Mucosa of gallbladder (tissue), 1 donor: ENCODE measurements around the gene ATG4C. TPM values are rescaled to one million over a fixed set of nuclear protein-coding genes. Genes with fewer than 3 reads are reported as not detected.
A peak's percentile ranks its signal among the peaks of the same experiment; 100 is the strongest.

Experiments
- DNase-seq: peaks from one replicate; pipeline ENCODE4 v3.0.0-alpha.2; 2020; ENCODE audit warnings: low spot score
- total RNA-seq: library from RNA; stranded (reverse); gene quantifications from one replicate; pipeline ENCODE4 v1.2.1, GENCODE V29; 2021
- donor health status: DM: no; HTN: no; CAD: no.

Gene ATG4C
- total RNA-seq, 1 donor from 2014 or later = 12.9 TPM

DNA sequence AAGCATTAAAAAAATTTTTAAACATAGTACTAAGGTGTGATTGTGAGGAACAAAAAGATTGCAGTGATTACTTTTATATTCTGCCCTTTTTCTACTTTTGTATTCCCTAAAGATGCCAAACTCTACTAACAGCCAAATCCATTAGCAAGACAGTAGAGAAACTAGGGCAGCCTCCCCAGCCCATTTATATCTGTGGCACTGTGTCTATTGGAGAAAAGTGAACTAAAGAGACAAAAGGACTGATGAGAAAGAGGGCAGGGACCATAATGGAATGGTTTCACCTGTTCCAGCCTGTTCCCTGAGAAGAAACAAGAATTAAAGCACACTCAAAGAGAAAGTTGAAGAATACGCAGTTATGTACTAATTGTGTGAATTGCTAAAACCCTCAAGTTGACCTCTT, 56.6 kb downstream of the ATG4C start:
- DNase-seq = no peak

DNA sequence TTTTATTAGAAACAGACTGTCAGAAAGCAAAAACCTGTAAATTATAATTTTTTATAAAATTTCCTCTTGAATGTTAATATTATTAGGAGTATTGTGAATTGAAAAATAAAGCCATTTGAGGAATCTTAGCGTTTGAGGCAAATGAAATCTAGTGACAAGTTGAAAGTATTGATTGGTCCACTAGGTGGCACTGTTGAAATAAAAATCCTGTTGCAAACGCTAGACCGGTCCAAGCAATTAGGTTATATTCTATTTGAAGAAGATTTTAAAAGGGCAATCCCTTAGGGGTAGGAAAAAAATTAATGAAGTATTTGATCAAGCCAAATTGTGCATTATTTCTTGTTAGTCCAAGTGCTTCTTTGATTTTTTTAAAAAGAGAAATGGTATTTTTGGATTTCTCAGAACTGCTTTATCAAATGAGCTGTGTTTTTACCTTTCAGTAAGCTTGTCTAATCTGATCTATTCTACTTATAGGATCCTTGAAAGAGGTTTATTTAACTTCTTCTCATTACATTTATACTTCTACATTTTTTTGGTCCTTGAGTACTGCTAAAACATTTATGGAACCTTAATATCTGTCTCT, 57.7 kb downstream of the ATG4C start:
- DNase-seq = peak; percentile 42

DNA sequence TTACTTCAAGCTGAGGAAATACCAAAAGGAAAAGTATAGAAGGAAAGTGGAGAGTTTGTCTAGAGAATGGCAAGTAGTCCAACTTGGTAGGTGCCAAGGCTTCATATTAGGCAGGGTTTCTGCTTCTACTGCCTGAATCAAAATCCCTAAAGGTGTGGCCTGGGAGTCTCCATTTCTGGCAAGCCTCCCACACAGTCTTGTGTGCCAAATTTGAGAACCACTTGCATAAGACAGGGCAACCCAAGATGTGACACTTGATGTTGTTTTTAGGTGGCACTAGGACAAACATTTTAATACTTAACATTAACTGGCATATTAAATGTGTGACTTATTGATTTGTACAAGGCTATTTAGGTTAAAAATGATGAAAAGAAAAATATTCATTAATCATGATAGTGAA, 60.1 kb downstream of the ATG4C start:
- no peak for DNase-seq

DNA sequence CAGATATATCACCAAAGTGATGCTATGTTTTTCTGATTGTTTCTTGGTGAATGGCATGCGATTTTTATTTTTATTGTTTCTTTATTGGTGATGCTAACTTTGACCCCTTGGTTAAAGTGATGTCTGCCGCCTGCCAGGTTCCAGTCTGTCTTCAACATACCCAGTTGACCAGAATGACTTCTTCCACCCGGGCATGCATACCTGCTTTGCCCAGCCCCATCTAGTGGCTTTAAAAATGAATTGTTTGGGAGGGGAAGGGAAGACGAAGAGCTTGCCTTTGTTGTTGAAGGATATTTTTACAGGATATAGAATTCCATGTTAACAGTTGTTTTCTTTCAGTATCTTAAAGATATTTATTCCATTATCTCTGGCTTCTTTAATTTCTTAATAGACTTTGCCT, 65.1 kb downstream of the ATG4C start:
- no peak for DNase-seq

DNA sequence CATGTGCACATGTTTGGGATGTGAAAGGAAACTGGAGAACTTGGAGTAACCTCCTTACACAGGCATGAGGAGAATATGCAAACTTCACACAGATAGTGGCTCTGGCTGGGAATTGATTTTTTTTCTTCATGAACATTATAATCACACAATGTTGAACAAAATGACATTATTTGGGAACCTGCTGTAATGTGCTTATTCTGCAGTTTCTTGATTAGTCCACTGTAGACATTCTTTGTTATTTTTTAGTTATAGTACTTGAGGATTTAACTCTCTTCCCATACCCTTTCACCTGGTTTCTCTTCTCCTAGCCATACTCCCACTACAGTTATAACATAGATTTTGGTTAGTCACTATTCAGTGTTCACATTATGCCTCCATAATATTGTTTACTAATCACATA, 68.3 kb downstream of the ATG4C start:
- DNase-seq = no peak

DNA sequence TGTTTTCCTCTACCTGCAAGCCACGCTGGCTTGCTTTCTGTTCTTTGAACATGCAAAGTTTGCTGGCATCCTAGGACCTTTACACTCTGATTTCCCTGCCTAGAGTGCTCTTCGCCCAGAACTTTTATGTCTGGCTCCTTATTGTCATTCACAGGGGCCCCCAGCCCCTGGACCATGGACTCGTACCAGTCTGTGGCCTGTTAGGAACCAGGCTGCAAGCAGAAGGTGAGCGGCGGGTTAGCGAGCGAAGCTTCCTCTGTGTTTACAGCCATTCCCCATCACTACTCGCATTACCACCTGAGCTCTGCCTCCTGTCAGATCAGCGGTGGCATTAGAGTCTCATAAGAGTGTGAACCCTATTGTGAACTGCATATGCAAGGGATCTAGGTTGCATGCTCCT, 73.0 kb downstream of the ATG4C start:
- DNase-seq = no peak

DNA sequence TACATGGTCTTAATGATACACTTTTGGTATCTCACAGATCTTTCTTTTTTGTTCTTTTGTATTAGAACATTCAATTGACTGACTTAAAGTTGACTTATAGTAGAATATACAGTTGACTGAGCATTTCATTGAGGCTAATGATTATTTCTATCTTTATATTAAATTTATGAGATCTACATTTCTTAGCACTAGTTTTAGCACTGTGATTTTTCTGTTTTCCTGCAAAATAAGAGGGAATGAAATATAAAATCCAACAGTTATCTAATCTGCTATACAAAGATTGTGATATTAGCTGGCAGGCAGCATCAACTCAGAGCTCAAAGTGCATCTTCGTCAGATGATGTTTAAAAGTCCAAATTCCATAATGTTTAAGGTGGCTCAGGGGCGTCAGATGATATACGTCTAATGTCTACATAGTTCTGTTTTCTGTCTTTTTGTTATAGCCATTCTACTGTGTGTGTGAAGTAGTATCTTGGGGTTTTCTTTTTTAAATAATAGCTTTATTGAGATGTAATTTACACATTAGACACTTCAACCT, 85.4 kb downstream of the ATG4C start:
- no peak for DNase-seq

DNA sequence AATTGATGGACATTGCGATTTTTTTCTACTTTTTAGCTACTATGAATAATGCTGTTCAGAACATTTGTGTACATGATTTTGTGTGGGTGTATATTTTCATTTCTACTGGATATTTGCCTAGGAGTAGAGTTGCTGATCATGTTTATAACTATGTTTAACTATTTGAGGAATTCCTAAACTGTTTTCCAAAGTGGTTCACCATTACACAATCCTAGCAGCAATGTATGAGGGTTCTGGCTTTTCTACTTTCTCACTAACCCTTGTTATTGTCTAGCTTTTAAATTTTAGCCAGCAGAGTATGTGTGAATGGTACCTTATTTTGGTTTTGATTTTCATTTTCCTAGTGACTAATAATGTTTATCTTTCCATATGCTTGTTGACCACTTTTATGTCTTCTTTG, 86.2 kb downstream of the ATG4C start:
- DNase-seq = no peak

DNA sequence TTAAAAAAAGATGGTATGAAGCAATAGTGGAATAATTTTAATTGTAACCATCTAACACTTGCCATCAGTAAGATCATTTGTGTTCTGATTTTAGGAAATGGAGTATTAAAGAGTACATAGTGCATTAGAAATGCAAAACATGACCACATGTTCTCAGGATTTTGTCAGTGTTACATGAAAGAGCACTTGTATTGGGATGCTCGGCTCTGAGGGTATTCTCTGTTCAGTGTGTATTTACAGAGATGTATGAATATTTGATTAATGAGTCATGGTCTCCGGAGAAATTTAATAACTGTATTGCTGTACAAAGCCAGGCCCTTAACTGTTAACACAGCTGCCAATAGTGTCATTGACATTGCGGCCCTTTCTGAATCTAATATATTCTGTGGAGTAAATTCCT, 91.7 kb downstream of the ATG4C start:
- DNase-seq = no peak

DNA sequence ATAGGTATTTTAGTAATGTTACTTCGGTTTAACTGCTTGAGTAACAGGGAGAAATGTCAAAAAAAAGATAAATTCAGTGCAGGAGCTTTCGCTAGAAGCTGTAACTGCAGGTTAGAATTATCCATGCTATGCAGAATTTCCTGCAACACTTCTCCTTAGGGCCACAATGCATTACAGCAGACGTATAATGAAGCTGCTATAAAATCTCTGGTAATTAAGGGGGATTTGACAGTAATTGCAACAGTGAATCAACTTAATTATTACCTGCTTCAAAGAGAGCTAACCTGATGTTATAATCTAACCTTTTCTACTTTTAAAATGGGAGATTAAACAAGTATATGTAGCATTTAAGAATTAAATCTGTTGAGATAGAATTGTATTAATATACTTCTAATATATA, 92.6 kb downstream of the ATG4C start:
- DNase-seq = no peak

DNA sequence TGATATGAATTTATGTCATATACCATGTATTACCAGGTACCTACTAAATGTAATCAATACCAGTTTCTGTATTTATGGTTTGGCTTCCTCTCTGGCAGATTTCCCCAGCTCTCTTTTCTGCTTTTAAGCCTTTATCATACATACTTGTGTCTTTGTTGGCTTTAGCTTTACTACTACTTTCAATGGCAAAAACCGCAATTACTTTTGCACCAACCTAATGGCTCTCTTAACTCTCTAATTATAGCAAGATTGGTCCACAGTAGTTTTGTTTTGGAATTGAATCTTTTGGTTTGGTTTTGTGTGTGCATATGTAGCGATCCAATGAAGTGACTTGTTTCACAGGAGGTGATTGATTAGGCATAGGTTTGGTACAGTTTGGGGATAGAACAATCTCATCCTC, 93.6 kb downstream of the ATG4C start:
- no peak for DNase-seq

DNA sequence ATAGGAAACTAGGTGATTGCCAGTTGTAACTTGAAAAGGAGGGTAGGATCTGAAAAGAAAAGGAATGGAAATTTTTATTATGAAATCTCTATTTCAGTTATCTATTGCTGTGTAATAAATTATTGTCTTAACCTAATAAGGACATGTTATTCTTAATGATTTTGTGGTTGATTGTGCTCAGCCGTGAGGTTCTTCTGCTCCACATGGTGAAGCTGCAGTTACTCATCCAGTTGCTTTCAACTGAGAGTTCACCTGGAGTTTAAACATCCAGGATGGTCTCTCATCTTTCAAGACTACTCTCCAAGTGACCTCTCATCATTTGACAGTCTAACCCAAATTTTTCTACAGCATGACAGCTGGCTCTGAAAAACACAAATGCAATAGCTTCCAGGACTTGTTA, 96.0 kb downstream of the ATG4C start:
- no peak for DNase-seq

DNA sequence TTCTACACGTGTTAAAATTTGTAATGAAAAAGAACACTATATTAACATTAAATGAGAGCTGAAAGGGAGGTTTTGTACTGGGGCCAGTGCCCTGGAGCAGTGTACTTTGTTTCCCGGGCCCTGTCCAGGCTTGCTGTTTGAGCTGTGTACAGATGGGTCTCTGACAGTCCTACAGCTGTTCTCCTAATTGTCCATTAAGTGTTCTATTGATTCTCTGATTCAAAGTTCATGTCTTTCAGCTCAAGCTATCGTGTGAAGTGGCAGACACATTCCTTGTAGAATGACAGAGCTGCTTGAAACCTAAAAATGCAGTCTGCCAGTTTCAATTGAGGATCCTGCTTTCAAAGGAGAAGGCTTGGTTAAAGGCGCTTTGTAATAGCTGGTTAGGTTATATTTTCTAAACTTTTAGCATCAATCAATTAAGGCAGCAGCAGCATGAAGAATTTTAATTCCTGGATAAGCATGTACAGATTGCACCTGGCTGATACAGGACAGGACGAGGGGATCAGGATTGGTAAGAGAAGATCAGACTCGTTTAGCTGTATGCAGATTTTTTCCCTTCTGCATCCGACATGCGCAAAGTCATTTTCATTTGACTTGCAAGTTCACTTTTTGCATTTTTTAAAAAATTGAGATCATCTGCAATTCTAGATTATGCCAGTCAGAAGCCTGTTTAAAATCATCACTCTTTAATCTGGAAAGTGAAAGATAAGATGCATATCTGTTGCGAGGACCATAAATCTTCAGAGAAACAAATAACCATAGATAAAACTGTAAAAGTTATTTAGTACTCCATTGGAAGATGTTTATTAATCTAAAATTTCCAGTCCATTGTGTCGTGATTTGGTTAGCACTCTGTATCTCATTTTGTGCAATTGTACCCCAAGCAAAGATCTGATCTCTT, 98.5 kb downstream of the ATG4C start:
- no peak for DNase-seq

DNA sequence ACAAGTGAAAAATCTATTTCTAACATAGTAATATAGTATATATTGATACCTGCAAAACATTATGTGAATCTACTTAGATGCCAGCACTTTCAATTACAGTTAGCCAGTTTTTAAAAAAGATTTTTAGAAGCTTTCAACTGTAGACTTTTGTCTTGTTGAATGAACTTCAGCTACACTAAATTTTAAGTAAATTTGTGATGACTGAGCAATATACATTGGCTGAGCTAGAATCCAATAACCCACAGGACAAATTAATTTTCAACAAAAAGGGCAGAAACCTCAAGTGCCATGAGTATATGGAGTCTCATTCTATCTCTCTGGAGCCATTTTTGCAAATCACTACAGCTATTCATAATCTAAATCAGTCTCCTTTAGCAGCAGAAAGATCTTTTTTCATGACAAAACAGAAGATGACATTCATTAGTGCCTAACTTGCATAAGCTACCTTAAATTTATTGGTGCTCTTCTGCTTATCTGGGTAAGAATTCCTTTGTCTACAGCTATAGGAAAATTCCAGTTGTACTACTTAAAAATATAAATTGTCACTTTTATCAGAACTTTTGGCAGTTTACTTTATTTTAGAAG, 100.3 kb downstream of the ATG4C start:
- no peak for DNase-seq

DNA sequence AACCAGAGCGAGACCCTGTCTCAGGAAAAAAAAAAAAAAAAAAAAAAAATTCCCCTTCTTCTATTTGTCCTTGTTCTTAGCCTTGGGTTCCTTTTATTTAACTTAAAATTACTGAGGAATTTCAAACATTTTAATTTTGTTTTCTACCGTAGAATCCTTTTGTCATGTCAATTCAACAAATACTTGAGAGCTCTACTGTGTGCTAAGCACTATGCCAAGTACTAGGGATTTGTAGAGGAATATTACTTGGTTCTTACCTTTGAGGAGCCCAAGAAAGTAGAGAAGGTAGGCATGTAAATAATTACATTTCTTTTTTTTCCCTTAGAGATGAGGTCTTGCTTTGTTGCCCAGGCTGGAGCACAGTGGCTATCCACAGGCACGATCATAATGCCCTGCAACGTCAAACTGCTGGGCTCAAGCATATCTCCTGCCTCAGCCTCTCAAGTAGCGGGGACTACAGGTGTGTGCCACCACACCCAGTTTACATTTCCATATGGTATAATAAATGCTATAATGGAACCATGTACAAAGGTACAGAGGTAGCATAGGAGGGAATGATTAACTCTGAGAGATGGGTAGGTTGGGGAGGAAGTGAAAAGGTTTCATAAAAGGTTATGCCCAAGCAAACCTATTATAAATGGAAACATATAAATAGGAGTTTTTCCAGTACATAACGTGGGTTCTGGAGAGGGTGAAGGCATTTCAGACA, 104.0 kb downstream of the ATG4C start:
- no peak for DNase-seq

DNA sequence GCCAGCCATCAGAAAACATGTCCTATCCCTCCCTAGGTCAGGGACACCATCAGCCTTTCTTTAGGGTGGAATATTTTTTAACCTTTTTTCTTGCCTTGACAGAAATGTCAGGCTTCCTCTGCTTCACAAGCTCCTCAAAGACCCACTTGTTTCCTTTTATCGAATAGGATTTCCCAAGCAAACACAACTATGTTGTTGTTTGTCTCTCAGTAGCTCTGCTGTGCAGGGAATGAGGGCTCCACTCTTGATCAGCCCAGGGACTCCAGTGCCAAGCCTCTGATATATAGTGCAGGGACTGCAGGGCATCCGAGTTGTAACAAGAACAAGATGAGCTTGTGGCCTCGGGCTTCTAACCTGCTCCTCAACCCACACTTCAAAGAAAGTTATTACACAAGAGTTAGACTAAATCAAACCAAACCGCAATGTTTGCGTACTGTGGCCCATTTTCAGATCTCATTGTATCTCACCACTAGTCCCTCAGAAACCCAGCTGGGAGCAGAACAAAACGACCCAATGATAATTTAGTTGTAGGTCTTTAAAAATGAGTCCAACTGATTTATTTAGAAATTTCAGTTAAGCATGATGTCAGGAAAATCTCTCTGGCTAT, 108.1 kb downstream of the ATG4C start:
- no peak for DNase-seq

DNA sequence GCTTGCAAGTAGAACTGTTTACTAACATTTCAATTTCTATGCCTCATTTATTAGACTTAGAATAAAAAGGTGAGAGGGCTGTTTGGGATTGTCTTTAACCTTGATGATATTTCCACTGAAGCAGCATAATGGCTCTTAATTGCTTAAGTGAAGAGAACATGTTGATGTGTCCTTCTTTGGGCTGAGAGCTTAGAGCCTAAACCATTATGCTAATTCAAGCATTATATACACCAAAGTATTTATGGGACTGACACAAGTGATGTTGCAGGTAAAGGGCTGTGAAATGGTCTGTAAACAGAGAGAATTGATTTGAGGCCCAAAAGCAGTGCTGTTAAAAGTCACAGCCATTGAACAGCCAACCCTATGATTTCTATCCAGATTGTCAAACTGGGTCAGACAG, 113.9 kb downstream of the ATG4C start:
- no peak for DNase-seq

DNA sequence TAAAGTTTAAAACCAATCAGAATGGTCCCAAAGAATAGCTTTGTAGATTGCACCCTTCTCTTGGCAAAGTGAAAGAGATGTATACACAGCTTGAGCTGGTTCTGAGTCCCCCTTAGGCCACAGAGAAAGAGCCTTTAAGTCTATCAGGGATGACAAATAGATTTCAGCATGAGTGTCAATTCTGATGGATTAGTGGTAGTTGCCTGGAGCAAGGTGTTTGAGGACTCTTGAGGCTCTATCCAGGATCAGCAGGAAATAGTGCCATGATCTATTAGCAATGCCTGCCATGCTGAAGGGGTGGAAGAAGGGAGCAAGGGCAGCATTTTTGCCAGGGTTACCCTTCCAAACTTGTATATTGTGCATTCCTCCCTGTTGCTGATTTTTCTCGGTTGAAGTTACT, 116.6 kb downstream of the ATG4C start:
- no peak for DNase-seq

DNA sequence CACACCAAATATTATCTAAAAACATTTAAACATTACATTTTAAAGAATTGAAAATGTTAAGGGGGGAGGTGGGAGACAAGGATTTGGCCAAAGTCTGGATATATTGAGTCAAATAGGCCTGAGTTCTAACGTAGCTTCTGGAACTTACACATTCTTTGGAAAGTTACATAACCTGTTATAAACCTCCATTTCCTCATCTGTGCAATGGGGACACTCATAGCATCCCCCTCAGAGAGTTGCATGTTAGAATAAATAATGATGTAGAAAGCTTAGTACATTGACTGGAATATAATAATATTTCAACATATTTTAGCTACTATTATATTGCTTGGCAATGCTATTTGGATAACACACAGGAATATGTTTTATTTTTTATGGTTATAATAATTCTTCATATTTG, 117.7 kb downstream of the ATG4C start:
- no peak for DNase-seq

DNA sequence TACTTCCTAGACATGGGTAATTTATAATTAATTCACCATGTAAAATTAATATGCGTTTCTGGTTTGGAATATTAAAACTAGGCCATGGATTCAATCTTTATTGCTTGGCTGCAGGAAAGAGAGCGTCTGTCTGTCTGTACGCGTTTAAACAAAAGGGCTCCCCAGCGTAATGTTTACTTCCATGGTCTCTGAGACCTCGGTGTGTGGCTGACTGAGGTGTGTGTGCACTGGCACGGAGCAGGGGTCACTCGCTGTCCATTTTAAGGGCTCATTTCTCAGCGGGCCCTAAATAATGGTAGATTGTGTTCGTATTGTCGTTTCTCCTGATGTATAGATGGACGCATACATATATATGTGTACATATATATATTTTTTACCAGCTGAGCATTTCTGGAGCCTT, 119.6 kb downstream of the ATG4C start:
- no peak for DNase-seq

DNA sequence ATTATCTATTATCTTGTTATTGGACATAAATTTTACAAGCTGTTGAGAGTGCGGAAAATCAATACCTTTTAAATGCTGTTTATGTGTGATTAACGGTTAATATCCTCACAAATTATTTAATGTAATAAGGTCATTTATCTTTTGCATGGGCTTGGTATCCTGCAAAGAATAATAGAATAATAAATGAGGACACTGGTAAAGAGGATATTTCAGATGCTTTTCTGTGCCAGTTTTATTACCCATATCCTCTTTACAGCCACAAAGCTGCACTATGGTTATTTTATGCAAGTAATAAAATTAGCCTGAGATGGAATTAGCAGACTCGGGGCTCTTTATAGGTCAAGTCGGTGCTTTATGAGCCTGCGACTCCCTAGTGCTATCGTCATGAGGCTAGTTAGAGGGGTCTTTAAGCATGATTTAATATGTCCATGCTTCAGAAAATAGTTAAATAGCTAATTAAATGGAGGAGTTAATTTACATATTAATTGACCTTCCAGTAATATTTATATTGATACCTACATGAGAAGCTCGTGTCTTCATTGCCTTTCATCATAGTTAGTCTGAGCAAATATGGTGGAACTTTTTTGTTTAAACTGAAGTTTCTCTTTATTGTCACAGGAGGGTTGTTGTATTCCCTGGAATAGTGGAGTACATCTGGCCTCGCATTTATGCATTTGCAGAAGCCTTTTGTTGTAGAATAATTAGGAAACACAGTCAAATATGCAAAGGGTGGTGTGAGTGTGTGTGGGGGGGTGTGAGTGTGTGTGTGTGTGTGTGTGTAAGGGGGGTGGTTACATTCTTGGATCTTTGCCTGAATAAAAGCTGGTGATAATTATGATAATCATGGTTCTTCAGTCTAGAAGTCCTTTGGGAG, 120.3 kb downstream of the ATG4C start:
- no peak for DNase-seq
